Lower leg skin (tissue), 3 donors: ENCODE measurements around the gene HNF4A.

Experiments used
- POLR2A ChIP-seq, 2 donors: fragments of 450-650 bp; IDR thresholded peaks; one replicate each; pipeline ENCODE4 v1.6.1; 2016 to 2017; ENCODE audit warnings: antibody characterized with exemption in 2 of 2, mild to moderate bottlenecking in 1 of 2, moderate library complexity in 1 of 2
- TF ChIP-seq, protein P1 (sequence below), 3 donors: fragments of 450-650 bp; IDR thresholded peaks; one replicate each; pipeline ENCODE4 v1.5.1; 2016; ENCODE audit warnings: antibody characterized with exemption in 3 of 3, mild to moderate bottlenecking in 3 of 3, moderate library complexity in 2 of 3

- TF ChIP-seq POLR2A (IDR thresholded peaks at IDR 0.05) = no peak
- TF ChIP-seq, protein P1, sequence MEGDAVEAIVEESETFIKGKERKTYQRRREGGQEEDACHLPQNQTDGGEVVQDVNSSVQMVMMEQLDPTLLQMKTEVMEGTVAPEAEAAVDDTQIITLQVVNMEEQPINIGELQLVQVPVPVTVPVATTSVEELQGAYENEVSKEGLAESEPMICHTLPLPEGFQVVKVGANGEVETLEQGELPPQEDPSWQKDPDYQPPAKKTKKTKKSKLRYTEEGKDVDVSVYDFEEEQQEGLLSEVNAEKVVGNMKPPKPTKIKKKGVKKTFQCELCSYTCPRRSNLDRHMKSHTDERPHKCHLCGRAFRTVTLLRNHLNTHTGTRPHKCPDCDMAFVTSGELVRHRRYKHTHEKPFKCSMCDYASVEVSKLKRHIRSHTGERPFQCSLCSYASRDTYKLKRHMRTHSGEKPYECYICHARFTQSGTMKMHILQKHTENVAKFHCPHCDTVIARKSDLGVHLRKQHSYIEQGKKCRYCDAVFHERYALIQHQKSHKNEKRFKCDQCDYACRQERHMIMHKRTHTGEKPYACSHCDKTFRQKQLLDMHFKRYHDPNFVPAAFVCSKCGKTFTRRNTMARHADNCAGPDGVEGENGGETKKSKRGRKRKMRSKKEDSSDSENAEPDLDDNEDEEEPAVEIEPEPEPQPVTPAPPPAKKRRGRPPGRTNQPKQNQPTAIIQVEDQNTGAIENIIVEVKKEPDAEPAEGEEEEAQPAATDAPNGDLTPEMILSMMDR (IDR thresholded peaks at IDR 0.05) = no peak
Observed at GRCh38 chr20:44436393-44436792, 80.9 kb downstream of the HNF4A start.
